ENCODE results near the gene FASN. TPM values are rescaled to one million over a fixed set of nuclear protein-coding genes. Genes with fewer than 3 reads are reported as not detected.
A peak's percentile ranks its signal among the peaks of the same experiment; 100 is the strongest.

Gene FASN
- total and polyA plus RNA-seq, 2 of the 13 experiments (the other 11 are each of a cell fraction or from before 2014, with no cell fraction given) = 51.7 to 101 TPM

DNA sequence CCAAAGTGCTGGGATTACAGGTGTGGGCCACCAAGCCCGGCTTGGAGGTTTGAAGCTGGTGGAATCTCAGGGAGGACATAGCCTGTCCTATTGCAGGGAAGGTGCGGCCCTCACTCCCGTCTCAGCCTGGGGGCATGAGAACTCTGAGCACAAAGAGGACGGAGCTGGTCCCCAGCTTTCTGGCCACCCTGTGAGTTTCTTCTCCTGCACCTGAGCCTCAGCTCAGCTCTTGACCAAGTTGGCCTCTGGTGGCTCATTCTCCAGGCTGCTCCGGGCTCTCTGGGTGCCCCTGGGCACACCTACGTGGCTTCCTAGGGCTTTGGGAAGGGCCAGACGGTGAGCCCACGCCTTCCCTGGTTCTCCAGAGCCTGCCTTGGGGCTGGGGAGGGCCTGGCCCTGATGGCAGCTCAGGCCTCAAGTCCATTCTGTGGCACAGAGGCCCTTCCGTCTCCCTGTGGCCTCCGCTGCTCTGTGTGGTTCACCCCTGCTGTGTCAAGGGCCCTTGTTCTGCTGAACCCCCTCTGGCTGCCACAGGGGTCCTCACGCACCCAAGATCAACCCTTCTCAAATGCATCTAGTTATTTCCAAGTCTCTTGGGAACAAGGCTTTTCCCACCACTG, 6.9 kb upstream of the FASN start:
- peak overlapping the region; percentile 72 for H3K27ac ChIP-seq (ENCODE audit: extremely low read length, insufficient read depth, low read length)
- H3K79me2 ChIP-seq (ENCODE audit: insufficient read depth, low read length) = peaks cover 16% of the 10 kb centered on the region
- TF ChIP-seq AGO2 (optimal IDR thresholded peaks at IDR 0.05; ENCODE audit: low read depth, low read length) (no peak), PCBP1 (IDR thresholded peaks at IDR 0.05; ENCODE audit: borderline replicate concordance, low read depth, low read length) (0 out of 2 replicates have a peak, but pooled peaks have one; percentile 8), ZNF441 (CRISPR knock-in tag; IDR thresholded peaks at IDR 0.05; ENCODE audit: borderline replicate concordance) (0 out of 2 replicates have a peak, but pooled peaks have one; percentile 19), KLF13 (CRISPR knock-in tag; IDR thresholded peaks at IDR 0.05) (0 out of 2 replicates have a peak, but pooled peaks have one; percentile 50), ZMAT3 (CRISPR knock-in tag; conservative IDR thresholded peaks at IDR 0.05) (0 out of 2 replicates have a peak, but pooled peaks have one; percentile 49), HNRNPLL (IDR thresholded peaks at IDR 0.05; ENCODE audit: low read depth, low read length, poor library complexity, severe bottlenecking) (peak; percentile 31), EEA1 (CRISPR knock-in tag; IDR thresholded peaks at IDR 0.05; ENCODE audit: borderline replicate concordance) (peak; percentile 47; the same call in 1 of the 2 replicates), ZBTB38 (CRISPR knock-in tag; IDR thresholded peaks at IDR 0.05) (peak; percentile 70), ZNF549 (CRISPR knock-in tag; IDR thresholded peaks at IDR 0.05) (no peak), ZFP36L1 (CRISPR knock-in tag; IDR thresholded peaks at IDR 0.05) (no peak), MTA3 (CRISPR knock-in tag; IDR thresholded peaks at IDR 0.05) (no peak), ARNTL (CRISPR knock-in tag; IDR thresholded peaks at IDR 0.05) (0 out of 2 replicates have a peak, but pooled peaks have one; percentile 6), NFE2L1 (CRISPR knock-in tag; IDR thresholded peaks at IDR 0.05; ENCODE audit: borderline replicate concordance) (0 out of 2 replicates have a peak, but pooled peaks have one; percentile 57), NFIB (CRISPR knock-in tag; IDR thresholded peaks at IDR 0.05; ENCODE audit: borderline replicate concordance) (no peak)
- TF ChIP-seq, protein P1, sequence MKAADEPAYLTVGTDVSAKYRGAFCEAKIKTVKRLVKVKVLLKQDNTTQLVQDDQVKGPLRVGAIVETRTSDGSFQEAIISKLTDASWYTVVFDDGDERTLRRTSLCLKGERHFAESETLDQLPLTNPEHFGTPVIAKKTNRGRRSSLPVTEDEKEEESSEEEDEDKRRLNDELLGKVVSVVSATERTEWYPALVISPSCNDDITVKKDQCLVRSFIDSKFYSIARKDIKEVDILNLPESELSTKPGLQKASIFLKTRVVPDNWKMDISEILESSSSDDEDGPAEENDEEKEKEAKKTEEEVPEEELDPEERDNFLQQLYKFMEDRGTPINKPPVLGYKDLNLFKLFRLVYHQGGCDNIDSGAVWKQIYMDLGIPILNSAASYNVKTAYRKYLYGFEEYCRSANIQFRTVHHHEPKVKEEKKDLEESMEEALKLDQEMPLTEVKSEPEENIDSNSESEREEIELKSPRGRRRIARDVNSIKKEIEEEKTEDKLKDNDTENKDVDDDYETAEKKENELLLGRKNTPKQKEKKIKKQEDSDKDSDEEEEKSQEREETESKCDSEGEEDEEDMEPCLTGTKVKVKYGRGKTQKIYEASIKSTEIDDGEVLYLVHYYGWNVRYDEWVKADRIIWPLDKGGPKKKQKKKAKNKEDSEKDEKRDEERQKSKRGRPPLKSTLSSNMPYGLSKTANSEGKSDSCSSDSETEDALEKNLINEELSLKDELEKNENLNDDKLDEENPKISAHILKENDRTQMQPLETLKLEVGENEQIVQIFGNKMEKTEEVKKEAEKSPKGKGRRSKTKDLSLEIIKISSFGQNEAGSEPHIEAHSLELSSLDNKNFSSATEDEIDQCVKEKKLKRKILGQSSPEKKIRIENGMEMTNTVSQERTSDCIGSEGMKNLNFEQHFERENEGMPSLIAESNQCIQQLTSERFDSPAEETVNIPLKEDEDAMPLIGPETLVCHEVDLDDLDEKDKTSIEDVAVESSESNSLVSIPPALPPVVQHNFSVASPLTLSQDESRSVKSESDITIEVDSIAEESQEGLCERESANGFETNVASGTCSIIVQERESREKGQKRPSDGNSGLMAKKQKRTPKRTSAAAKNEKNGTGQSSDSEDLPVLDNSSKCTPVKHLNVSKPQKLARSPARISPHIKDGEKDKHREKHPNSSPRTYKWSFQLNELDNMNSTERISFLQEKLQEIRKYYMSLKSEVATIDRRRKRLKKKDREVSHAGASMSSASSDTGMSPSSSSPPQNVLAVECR (CRISPR knock-in tag; IDR thresholded peaks at IDR 0.05; ENCODE audit: borderline replicate concordance) = 0 out of 2 replicates have a peak, but pooled peaks have one; percentile 1
- TF ChIP-seq, protein P2, sequence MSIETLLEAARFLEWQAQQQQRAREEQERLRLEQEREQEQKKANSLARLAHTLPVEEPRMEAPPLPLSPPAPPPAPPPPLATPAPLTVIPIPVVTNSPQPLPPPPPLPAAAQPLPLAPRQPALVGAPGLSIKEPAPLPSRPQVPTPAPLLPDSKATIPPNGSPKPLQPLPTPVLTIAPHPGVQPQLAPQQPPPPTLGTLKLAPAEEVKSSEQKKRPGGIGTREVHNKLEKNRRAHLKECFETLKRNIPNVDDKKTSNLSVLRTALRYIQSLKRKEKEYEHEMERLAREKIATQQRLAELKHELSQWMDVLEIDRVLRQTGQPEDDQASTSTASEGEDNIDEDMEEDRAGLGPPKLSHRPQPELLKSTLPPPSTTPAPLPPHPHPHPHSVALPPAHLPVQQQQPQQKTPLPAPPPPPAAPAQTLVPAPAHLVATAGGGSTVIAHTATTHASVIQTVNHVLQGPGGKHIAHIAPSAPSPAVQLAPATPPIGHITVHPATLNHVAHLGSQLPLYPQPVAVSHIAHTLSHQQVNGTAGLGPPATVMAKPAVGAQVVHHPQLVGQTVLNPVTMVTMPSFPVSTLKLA (IDR thresholded peaks at IDR 0.05) = no peak
- H3K4me2 ChIP-seq (ENCODE audit: low read depth, low read length) = peak overlapping the region; percentile 95
- no peaks in the 10 kb centered on the region for H3K36me3 ChIP-seq (replicated peaks in 1 of 2; ENCODE audit: control insufficient read depth in 1 of 2, insufficient read depth in 2 of 2, low read length in 2 of 2)
- H4K20me1 ChIP-seq (ENCODE audit: insufficient read depth, low read length) = no peaks in the 10 kb centered on the region
- no peak overlapping the region for H2AFZ ChIP-seq (ENCODE audit: low read length)
- no peaks in the 10 kb centered on the region for H3K27me3 ChIP-seq (ENCODE audit: control insufficient read depth in 1 of 2, insufficient read depth in 2 of 2, low read length in 2 of 2)
- peaks cover 79% of the 10 kb centered on the region for H3K4me1 ChIP-seq (ENCODE audit: insufficient read depth, low read length)
- in situ Hi-C loops (cut with HindIII; ENCODE audit: extremely low pct_ligation_motif_present, low pct_unique_long_range_greater_than_20kb) = no loop called here
- no peaks in the 10 kb centered on the region for H3K9me3 ChIP-seq (ENCODE audit: low read length)
- POLR2A ChIA-PET = interaction anchor here (1.0 to 5.9 kb wide), 7 partner anchors 39 to 131 kb away, joined by 3 to 61 read pairs (median 4); partner anchors contain the start of genes CENPX, DCXR, DUS1L and LRRC45
- no peak for DNase-seq (ENCODE audit: low spot score)
- 93% methylated on average over 11 of the region's 11 CpGs for whole genome bisulfite sequencing (ENCODE audit: low lambda C conversion rate)
- no peak for FAIRE-seq
- CTCF ChIA-PET (ENCODE audit: low intra/inter-chr PET ratio, low total read pairs) = interaction anchor here (2.6 kb wide), 1 partner anchor 49 kb away, joined by 16 read pairs; no protein-coding TSS in a partner anchor
- ATAC-seq = no peak
- H3K4me3 ChIP-seq (replicated peaks in 1 of 3; ENCODE audit: insufficient read depth in 1 of 3, low read depth in 2 of 3, low read length in 3 of 3) = peak overlapping the region; percentile 56 to 82 (median 57); a peak in 5 of 6 replicates
- intact Hi-C loops (cut with micrococcal nuclease; ENCODE audit: unreplicated experiment) = loop anchor here (10.0 kb wide), 1 partner anchor 130 kb away; no protein-coding TSS in a partner anchor
- H3K9ac ChIP-seq (ENCODE audit: insufficient read depth, low read depth, low read length) = peak overlapping the region; percentile 78
- BruUV-seq (replicated peaks) = no TSS peak

Measured in HepG2 (cell line).